Neural progenitor cell (in vitro differentiated cells): Measurements from ENCODE around the gene MICA.

Source experiments
- EZH2phosphoT487 ChIP-seq: fragments of 200-600 bp; sonication (generic); IDR thresholded peaks from 2 replicates; pipeline ENCODE4 v1.6.1; 2017; ENCODE audit warnings: antibody characterized with exemption
- TF ChIP-seq, protein P1 (sequence below): fragments of 200-600 bp; sonication (generic); IDR thresholded peaks from 2 replicates; pipeline ENCODE4 v1.5.1; 2017; ENCODE audit warnings: antibody characterized with exemption, mild to moderate bottlenecking

DNA sequence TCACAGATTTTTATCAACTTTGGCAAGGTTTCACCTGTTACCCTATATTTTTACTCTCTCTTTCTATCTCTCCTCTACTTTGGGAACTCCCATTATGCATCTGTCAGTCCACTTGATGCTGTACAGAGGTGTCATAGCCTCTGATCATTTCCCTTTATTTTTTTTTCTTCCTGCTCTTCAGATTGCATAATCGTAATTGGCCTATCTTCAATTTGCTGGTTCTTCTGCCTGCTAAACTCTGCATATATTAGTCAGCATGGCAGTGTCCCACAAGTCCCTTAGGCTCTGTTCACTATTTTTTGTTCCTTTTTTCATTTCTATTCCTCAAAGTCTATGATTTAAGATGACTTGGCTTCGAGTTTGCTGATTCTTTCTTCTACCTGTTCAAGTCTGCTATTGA, 49.9 kb downstream of the MICA start:
- no peak for TF ChIP-seq EZH2phosphoT487
- TF ChIP-seq, protein P1, sequence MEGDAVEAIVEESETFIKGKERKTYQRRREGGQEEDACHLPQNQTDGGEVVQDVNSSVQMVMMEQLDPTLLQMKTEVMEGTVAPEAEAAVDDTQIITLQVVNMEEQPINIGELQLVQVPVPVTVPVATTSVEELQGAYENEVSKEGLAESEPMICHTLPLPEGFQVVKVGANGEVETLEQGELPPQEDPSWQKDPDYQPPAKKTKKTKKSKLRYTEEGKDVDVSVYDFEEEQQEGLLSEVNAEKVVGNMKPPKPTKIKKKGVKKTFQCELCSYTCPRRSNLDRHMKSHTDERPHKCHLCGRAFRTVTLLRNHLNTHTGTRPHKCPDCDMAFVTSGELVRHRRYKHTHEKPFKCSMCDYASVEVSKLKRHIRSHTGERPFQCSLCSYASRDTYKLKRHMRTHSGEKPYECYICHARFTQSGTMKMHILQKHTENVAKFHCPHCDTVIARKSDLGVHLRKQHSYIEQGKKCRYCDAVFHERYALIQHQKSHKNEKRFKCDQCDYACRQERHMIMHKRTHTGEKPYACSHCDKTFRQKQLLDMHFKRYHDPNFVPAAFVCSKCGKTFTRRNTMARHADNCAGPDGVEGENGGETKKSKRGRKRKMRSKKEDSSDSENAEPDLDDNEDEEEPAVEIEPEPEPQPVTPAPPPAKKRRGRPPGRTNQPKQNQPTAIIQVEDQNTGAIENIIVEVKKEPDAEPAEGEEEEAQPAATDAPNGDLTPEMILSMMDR: no peak
